HepG2 (cell line): ENCODE measurements around the gene MAGT1. TPM values are rescaled to one million over a fixed set of nuclear protein-coding genes. Genes with fewer than 3 reads are reported as not detected.

Source experiments
- ATF1 ChIP-seq: IDR thresholded peaks from 2 replicates; pipeline ENCODE4 v1.6.1; 2016; ENCODE audit warnings: mild to moderate bottlenecking, control low read depth
- ATF7-NPFF ChIP-seq: sonication (generic); formaldehyde crosslinking; IDR thresholded peaks from 2 replicates; pipeline ENCODE4 v1.8.1; 2023; ENCODE audit warnings: mild to moderate bottlenecking, low read depth, missing genetic modification reagents, moderate library complexity
- BHLHE40 ChIP-seq: IDR thresholded peaks from 2 replicates; pipeline ENCODE4 v1.6.1; 2011; ENCODE audit warnings: low read length, improper control_type of control experiment
- CREB1 ChIP-seq, 2 experiments: fragments of 450-650 bp in 1 of 2; IDR thresholded peaks; 2 replicates each; pipeline ENCODE4 v1.6.1; 2016 to 2017; ENCODE audit warnings: control low read depth in 1 of 2, mild to moderate bottlenecking in 1 of 2, missing compliant biosample characterization in 1 of 2, missing genetic modification characterization in 1 of 2
- EED ChIP-seq: sonication (generic); formaldehyde crosslinking; IDR thresholded peaks from 2 replicates; pipeline ENCODE4 v1.5.0; 2020; ENCODE audit warnings: mild to moderate bottlenecking, missing genetic modification reagents
- EZH2 ChIP-seq: conservative IDR thresholded peaks from 2 replicates; pipeline ENCODE4 v1.6.1; 2012; ENCODE audit warnings: mild to moderate bottlenecking, low read depth, low read length, moderate library complexity
- GATA4 ChIP-seq: sonication (generic); IDR thresholded peaks from 2 replicates; pipeline ENCODE4 v1.6.1; 2016; ENCODE audit warnings: antibody characterized with exemption, low read depth, borderline replicate concordance
- GATAD2A ChIP-seq: IDR thresholded peaks from 2 replicates; pipeline ENCODE4 v1.6.1; 2016
- KLF12 ChIP-seq: sonication (generic); formaldehyde crosslinking; IDR thresholded peaks from 2 replicates; pipeline ENCODE4 v1.4.0; 2020; ENCODE audit warnings: missing genetic modification reagents, borderline replicate concordance
- KMT2A ChIP-seq: sonication (generic); formaldehyde crosslinking; IDR thresholded peaks from 2 replicates; pipeline ENCODE4 v1.4.0; 2020; ENCODE audit warnings: missing genetic modification reagents
- NONO ChIP-seq, 2 experiments: fragments of 450-650 bp in 1 of 2; sonication (generic) in 1 of 2; formaldehyde crosslinking in 1 of 2; IDR thresholded peaks in 1 of 2; conservative IDR thresholded peaks in 1 of 2; 2 replicates each; pipeline versions ENCODE4 v1.6.1 to v1.8.0; 2017 to 2022; ENCODE audit warnings: mild to moderate bottlenecking in 1 of 2, missing genetic modification reagents in 1 of 2, moderate library complexity in 1 of 2
- NR2F2 ChIP-seq: IDR thresholded peaks from 2 replicates; pipeline ENCODE4 v1.6.1; 2012; ENCODE audit warnings: low read depth, inconsistent platforms, borderline replicate concordance
- ONECUT2 ChIP-seq: sonication (generic); formaldehyde crosslinking; IDR thresholded peaks from 2 replicates; pipeline ENCODE4 v1.4.0; 2020; ENCODE audit warnings: missing genetic modification reagents
- PCBP2 ChIP-seq: fragments of 200-400 bp; formaldehyde crosslinking; optimal IDR thresholded peaks from 2 replicates; pipeline ENCODE3; 2018; ENCODE audit warnings: low read length, low read depth; ENCODE audit not compliant: poor library complexity, severe bottlenecking
- PTBP1 ChIP-seq: fragments of 200-400 bp; formaldehyde crosslinking; IDR thresholded peaks from 2 replicates; pipeline ENCODE4 v1.6.1; 2018; ENCODE audit warnings: low read length, low read depth; ENCODE audit not compliant: poor library complexity, severe bottlenecking
- STAT5B ChIP-seq: sonication (generic); formaldehyde crosslinking; IDR thresholded peaks from 2 replicates; pipeline ENCODE4 v1.4.0; 2020; ENCODE audit warnings: missing genetic modification reagents
- TCF12 ChIP-seq, 2 experiments: fragments of 450-650 bp in 1 of 2; sonication (generic) in 1 of 2; formaldehyde crosslinking in 1 of 2; IDR thresholded peaks; 2 replicates each; pipeline versions ENCODE4 v1.6.1 to v1.8.0; 2017 to 2022; ENCODE audit warnings: antibody characterized with exemption in 1 of 2, mild to moderate bottlenecking in 1 of 2, missing genetic modification reagents in 1 of 2, moderate library complexity in 1 of 2
- ZNF33A ChIP-seq: sonication (generic); formaldehyde crosslinking; IDR thresholded peaks from 2 replicates; pipeline ENCODE4 v1.5.1; 2020; ENCODE audit warnings: missing genetic modification reagents, mild to moderate bottlenecking, moderate library complexity, borderline replicate concordance
- polyA plus RNA-seq, 8 experiments: library from polyadenylated mRNA; depleted of rRNA in 3 of 8; stranded (reverse) in 7 of 8; unstranded in 1 of 8; fragments of >200 nt; fragmentation: Illumina TruSeq in 4 of 8; extraction: Trizol in 4 of 8; gene quantifications; 2 replicates each; pipeline versions ENCODE4 v1.2.1 to v1.2.3, GENCODE V29; 2011 to 2016; ENCODE audit warnings: low read depth in 4 of 8, missing spikeins in 1 of 8, mixed read lengths in 1 of 8; ENCODE audit not compliant: insufficient read depth in 1 of 8
- total RNA-seq, 5 experiments: library from RNA; depleted of rRNA; stranded (reverse); fragments of >200 nt; fragmentation: Illumina TruSeq; extraction: Trizol; gene quantifications; 2 replicates each; pipeline ENCODE4 v1.2.3, GENCODE V29; 2016; ENCODE audit warnings: low read depth in 1 of 5
- TF ChIP-seq, protein P1 (sequence below): sonication (generic); formaldehyde crosslinking; IDR thresholded peaks from 2 replicates; pipeline ENCODE4 v1.4.0; 2020; ENCODE audit warnings: mild to moderate bottlenecking, missing genetic modification reagents
- TF ChIP-seq, protein P2 (sequence below): sonication (generic); formaldehyde crosslinking; IDR thresholded peaks from 2 replicates; pipeline ENCODE4 v1.4.0; 2020; ENCODE audit warnings: low read depth, mild to moderate bottlenecking, missing genetic modification reagents

Gene MAGT1
- total and polyA plus RNA-seq, 2 of the 13 experiments (the other 11 are each of a cell fraction or from before 2014, with no cell fraction given) = 38.0 to 75.0 TPM

DNA sequence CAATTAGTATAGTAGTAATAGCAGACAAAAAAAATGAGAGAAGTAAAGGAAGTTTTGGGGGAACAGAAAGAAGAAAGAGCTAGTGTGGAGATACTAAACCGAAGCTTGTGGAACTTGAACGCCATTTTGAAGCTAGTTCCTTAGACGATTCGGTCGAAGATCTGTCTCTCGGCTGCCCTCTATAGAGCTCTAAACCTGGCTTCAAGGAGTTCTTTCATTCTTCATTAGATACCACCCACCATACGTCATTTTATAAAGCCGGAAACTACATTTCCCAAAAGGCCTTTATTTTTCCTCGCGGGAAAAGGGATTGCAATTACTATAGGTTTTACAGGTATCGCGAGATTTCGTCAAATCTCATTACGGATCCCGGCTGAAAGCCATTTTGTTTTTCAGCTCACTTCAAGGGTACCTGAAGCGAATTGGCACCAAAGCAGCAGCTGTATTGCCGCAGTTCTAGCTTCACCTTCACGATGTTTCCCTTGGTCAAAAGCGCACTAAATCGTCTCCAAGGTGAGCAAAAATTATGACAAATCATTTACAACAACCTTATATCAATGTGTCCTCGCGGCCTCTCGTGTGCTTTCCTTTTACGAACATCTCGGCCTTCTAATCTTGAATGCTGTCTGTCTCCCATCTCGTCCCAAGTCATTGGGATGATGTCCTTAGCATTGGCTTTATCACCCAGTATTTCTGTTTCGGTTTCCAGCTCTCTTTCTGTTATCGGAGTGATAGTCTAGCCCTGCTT, 4.0 kb upstream of the MAGT1 start, which contains the start of gene COX7B (continued):
- TF ChIP-seq ONECUT2 (CRISPR knock-in tag) = no peak
- no peak for TF ChIP-seq EZH2
- TF ChIP-seq STAT5B (CRISPR knock-in tag) = no peak
- no peak for TF ChIP-seq PTBP1
- no peak for TF ChIP-seq EED
- TF ChIP-seq ATF7-NPFF (CRISPR knock-in tag) = no peak
- TF ChIP-seq BHLHE40 = no peak
- TF ChIP-seq CREB1 (IDR thresholded peaks at IDR 0.05) = peak; percentile 78
- TF ChIP-seq CREB1 (CRISPR knock-in tag; IDR thresholded peaks at IDR 0.05) = peak; percentile 94
- TF ChIP-seq GATA4 = no peak
- TF ChIP-seq NONO (IDR thresholded peaks at IDR 0.05) = no peak
- no peak for TF ChIP-seq NONO (CRISPR knock-in tag; conservative IDR thresholded peaks at IDR 0.05)
- TF ChIP-seq PCBP2 = no peak
- TF ChIP-seq ZNF33A (CRISPR knock-in tag) = no peak
- TF ChIP-seq, protein P1, sequence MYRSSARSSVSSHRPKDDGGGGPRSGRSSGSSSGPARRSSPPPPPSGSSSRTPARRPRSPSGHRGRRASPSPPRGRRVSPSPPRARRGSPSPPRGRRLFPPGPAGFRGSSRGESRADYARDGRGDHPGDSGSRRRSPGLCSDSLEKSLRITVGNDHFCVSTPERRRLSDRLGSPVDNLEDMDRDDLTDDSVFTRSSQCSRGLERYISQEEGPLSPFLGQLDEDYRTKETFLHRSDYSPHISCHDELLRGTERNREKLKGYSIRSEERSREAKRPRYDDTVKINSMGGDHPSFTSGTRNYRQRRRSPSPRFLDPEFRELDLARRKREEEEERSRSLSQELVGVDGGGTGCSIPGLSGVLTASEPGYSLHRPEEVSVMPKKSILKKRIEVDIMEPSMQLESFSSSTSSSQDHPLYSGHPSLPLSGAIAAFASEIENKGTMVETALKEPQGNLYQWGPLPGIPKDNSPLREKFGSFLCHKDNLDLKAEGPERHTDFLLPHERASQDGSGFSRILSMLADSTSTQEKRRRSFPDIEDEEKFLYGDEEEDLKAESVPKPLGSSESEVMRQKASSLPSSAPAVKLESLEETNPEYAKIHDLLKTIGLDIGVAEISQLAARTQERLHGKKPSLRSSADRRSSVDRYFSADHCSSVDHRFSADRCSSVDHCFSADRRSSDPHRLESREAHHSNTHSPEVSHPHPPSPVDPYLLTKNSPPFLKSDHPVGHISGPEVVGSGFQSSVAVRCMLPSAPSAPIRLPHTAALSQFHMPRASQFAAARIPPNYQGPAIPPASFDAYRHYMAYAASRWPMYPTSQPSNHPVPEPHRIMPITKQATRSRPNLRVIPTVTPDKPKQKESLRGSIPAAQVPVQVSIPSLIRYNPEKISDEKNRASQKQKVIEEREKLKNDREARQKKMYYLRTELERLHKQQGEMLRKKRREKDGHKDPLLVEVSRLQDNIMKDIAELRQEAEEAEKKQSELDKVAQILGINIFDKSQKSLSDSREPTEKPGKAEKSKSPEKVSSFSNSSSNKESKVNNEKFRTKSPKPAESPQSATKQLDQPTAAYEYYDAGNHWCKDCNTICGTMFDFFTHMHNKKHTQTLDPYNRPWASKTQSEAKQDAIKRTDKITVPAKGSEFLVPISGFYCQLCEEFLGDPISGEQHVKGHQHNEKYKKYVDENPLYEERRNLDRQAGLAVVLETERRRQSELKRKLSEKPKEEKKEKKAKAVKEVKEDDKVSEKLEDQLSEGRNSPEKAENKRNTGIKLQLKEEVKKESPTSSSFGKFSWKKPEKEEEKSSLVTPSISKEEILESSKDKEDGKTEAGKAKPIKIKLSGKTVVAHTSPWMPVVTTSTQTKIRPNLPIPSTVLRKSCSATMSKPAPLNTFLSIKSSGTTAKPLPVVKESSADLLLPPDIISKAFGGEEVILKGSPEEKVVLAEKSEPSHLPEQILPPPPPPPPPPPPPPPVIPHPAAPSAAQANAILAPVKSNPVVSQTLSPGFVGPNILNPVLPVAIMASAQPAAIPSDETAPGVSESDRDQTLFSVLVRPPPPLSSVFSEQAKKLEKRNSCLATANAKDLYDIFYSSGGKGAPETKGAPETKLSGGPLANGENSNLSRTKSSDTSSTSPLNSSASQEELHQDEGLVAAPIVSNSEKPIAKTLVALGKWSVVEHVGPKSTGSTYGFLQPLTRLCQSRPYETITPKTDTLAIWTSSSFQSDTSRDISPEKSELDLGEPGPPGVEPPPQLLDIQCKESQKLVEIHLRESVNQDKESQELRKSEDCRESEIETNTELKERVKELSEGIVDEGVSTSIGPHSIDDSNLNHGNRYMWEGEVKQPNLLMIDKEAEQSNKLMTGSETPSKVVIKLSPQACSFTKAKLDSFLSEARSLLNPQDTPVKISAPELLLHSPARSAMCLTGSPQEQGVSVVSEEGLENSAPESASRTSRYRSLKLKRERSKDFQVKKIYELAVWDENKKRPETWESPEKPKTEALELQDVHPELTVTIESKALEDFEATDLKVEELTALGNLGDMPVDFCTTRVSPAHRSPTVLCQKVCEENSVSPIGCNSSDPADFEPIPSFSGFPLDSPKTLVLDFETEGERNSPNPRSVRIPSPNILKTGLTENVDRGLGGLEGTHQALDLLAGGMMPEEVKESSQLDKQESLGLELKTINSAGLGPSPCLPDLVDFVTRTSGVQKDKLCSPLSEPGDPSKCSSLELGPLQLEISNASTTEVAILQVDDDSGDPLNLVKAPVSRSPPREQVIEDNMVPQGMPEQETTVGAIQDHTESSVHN (CRISPR knock-in tag) = no peak
- no peak for TF ChIP-seq NR2F2
- TF ChIP-seq KLF12 (CRISPR knock-in tag) = no peak
- TF ChIP-seq KMT2A = no peak; the same call in 1 of the 2 replicates
- TF ChIP-seq, protein P2, sequence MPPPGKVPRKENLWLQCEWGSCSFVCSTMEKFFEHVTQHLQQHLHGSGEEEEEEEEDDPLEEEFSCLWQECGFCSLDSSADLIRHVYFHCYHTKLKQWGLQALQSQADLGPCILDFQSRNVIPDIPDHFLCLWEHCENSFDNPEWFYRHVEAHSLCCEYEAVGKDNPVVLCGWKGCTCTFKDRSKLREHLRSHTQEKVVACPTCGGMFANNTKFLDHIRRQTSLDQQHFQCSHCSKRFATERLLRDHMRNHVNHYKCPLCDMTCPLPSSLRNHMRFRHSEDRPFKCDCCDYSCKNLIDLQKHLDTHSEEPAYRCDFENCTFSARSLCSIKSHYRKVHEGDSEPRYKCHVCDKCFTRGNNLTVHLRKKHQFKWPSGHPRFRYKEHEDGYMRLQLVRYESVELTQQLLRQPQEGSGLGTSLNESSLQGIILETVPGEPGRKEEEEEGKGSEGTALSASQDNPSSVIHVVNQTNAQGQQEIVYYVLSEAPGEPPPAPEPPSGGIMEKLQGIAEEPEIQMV (CRISPR knock-in tag) = no peak
- no peak for TF ChIP-seq GATAD2A (CRISPR knock-in tag)
- TF ChIP-seq ATF1 = peak; percentile 85
- TF ChIP-seq TCF12 (IDR thresholded peaks at IDR 0.05) = no peak
- TF ChIP-seq TCF12 (CRISPR knock-in tag; IDR thresholded peaks at IDR 0.05) = no peak
